Esophagus muscularis mucosa (tissue), 4 donors: ENCODE measurements around the gene ASXL1. TPM values are rescaled to one million over a fixed set of nuclear protein-coding genes. Genes with fewer than 3 reads are reported as not detected.
A peak's percentile ranks its signal among the peaks of the same experiment; 100 is the strongest.

Source experiments
- DNase-seq: peaks from one replicate; pipeline ENCODE4 v3.0.0-alpha.2; 2017; ENCODE audit errors: extremely low spot score
- H3K27ac ChIP-seq, 4 donors: fragments of 200-600 bp; sonication (generic); replicated peaks in 1 of 4; 1 replicate in 3 of 4; 2 replicates in 1 of 4; pipeline ENCODE4 v1.5.1; 2016 to 2019; ENCODE audit warnings: mild to moderate bottlenecking in 1 of 4
- H3K27me3 ChIP-seq, 4 donors: fragments of 200-600 bp; sonication (generic); one replicate each; pipeline versions ENCODE4 v1.5.1 to v1.6.0; 2016 to 2019
- H3K36me3 ChIP-seq, 4 donors: fragments of 200-600 bp; sonication (generic); one replicate each; pipeline ENCODE4 v1.5.1; 2016 to 2019
- H3K4me1 ChIP-seq, 4 donors: fragments of 200-600 bp; sonication (generic); one replicate each; pipeline ENCODE4 v1.5.1; 2016 to 2019
- H3K4me3 ChIP-seq, 4 donors: fragments of 200-600 bp; sonication (generic); 1 replicate in 2 of 4; 2 replicates in 2 of 4; pipeline ENCODE4 v1.5.1; 2016 to 2019; ENCODE audit warnings: mild to moderate bottlenecking in 4 of 4, moderate library complexity in 1 of 4
- H3K9me3 ChIP-seq, 4 donors: fragments of 200-600 bp; sonication (generic); 1 replicate in 3 of 4; 2 replicates in 1 of 4; pipeline ENCODE4 v1.5.1; 2016 to 2019
- CTCF ChIP-seq, 3 experiments: fragments of 200-600 bp in 2 of 3; fragments of 450-650 bp in 1 of 3; sonication (generic) in 2 of 3; IDR thresholded peaks; one replicate each; pipeline ENCODE4 v1.5.1; 2017 to 2019; ENCODE audit warnings: antibody characterized with exemption in 3 of 3, mild to moderate bottlenecking in 2 of 3, moderate library complexity in 1 of 3
- EP300 ChIP-seq: sonication (generic); formaldehyde crosslinking; IDR thresholded peaks from one replicate; pipeline ENCODE4 v1.6.1; 2017; ENCODE audit warnings: antibody characterized with exemption
- POLR2A ChIP-seq: fragments of 450-650 bp; IDR thresholded peaks from one replicate; pipeline ENCODE4 v1.6.1; 2017; ENCODE audit warnings: antibody characterized with exemption, moderate library complexity, mild to moderate bottlenecking, low read depth
- POLR2AphosphoS5 ChIP-seq, 2 donors: sonication (generic); formaldehyde crosslinking; IDR thresholded peaks; one replicate each; pipeline ENCODE4 v1.6.1; 2017; ENCODE audit warnings: antibody characterized with exemption in 2 of 2
- WGBS: methylation state at CpG from one replicate; pipeline ENCODE4 v1.1.5; 2018; 5-methylcytosine and 5-hydroxymethylcytosine counted together
- intact Hi-C: fragments of 100-400 bp; cut with DNase I; formaldehyde crosslinking; loops from one replicate; pipeline ENCODE4 v1.15.1; 2023
- total RNA-seq, 4 donors: library from RNA; depleted of rRNA; stranded (reverse); fragments of >200 nt; gene quantifications; one replicate each; pipeline versions ENCODE4 v1.1.0 to v1.2.1, GENCODE V29; 2016

The ASXL1 gene
- total RNA-seq, 4 donors from 2014 or later, result 56.5 to 66.7 (median 61.8) TPM

GRCh38 chr20:32356622-32357374 lies 1.3 kb upstream of the ASXL1 start:
- H3K9me3 ChIP-seq, result no peaks in the 10 kb centered on the region
- no peaks in the 10 kb centered on the region for H3K27me3 ChIP-seq
- intact Hi-C loops, result loop anchor here (5.0 to 10.0 kb wide), 3 partner anchors 98 to 149 kb away; partner anchors contain the start of genes PLAGL2 and POFUT1
- 23% methylated on average over 13 of the region's 13 CpGs for WGBS
- peak overlapping the region; percentile 95 to 98 (median 97) for H3K27ac ChIP-seq
- DNase-seq, result no peak
- H3K36me3 ChIP-seq, result no peaks in the 10 kb centered on the region
- peak overlapping the region; percentile 86 to 98 (median 90) for H3K4me3 ChIP-seq
- TF ChIP-seq EP300 (no peak), POLR2AphosphoS5 (IDR thresholded peaks at IDR 0.05) (no peak), CTCF (IDR thresholded peaks at IDR 0.05) (no peak), POLR2A (no peak)
- H3K4me1 ChIP-seq, result peaks cover 22 to 61% (median 45%) of the 10 kb centered on the region in 4 donors

DNA sequence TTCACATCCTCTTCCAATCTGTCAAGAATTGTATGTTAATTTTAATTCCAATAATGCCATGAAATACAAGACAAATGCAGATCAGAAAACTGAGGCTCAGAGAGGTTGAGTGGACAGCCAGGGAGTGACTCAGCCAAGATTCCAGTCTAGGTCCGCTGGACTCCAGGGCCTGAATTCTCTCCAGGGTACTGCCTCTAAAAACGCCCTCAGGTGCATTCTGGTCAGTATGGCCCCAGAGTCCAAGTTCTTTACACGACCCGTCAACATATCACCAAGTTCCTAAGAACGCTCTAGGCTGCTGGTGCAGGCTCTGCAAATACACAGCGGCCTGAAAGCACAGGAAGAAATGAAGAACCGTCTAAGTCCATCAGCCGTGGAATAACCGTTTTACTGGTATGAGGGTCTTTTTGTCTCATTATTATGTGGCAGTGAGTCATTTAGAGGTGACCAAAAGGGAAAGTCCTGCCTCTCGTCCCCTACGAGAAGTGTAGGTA lies 709 bp upstream of the ASXL1 start:
- peak overlapping the region; percentile 86 to 98 (median 90) for H3K4me3 ChIP-seq
- WGBS, result 0% methylated on average over 10 of the region's 11 CpGs
- H3K27ac ChIP-seq, result peak overlapping the region; percentile 95 to 98 (median 97)
- H3K4me1 ChIP-seq, result peaks cover 23 to 67% (median 51%) of the 10 kb centered on the region in 4 donors
- H3K27me3 ChIP-seq, result no peaks in the 10 kb centered on the region
- H3K9me3 ChIP-seq, result no peaks in the 10 kb centered on the region
- intact Hi-C loops, result loop anchor here (5.0 to 10.0 kb wide), 3 partner anchors 97 to 150 kb away; partner anchors contain the start of genes PLAGL2 and POFUT1
- DNase-seq, result no peak
- TF ChIP-seq POLR2AphosphoS5 (IDR thresholded peaks at IDR 0.05) (no peak), EP300 (no peak), CTCF (IDR thresholded peaks at IDR 0.05) (no peak), POLR2A (no peak)
- H3K36me3 ChIP-seq, result no peaks in the 10 kb centered on the region

DNA sequence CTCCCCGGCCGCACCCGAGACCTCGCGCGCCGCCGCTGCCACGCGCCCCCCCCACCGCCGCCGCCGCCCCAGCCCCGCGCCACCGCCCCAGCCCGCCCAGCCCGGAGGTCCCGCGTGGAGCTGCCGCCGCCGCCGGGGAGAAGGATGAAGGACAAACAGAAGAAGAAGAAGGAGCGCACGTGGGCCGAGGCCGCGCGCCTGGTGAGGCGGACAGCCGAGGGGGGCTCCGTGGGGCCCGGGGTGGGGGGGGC lies 426 bp downstream of the ASXL1 start:
- H3K27me3 ChIP-seq, result no peaks in the 10 kb centered on the region
- peak overlapping the region; percentile 86 to 98 (median 90) for H3K4me3 ChIP-seq
- H3K27ac ChIP-seq, result peak overlapping the region; percentile 95 to 98 (median 97)
- DNase-seq, result no peak
- intact Hi-C loops, result loop anchor here (5.0 to 10.0 kb wide), 3 partner anchors 96 to 151 kb away; partner anchors contain the start of genes PLAGL2 and POFUT1
- no peak for TF ChIP-seq EP300
- TF ChIP-seq POLR2AphosphoS5 (IDR thresholded peaks at IDR 0.05), result no peak
- WGBS, result no CpG with 5 or more reads among the region's 35 CpGs
- H3K36me3 ChIP-seq, result no peaks in the 10 kb centered on the region
- H3K4me1 ChIP-seq, result peaks cover 28 to 78% (median 63%) of the 10 kb centered on the region in 4 donors
- no peaks in the 10 kb centered on the region for H3K9me3 ChIP-seq

- Histone ChIP-seq H3K27me3 (no peaks in the 10 kb centered on the region), H3K4me1 (peaks cover 30 to 83% (median 68%) of the 10 kb centered on the region in 4 donors), H3K36me3 (no peaks in the 10 kb centered on the region), H3K4me3 (peak overlapping the region; percentile 86 to 98 (median 90)), H3K9me3 (no peaks in the 10 kb centered on the region), H3K27ac (peak overlapping the region; percentile 95 to 98 (median 97))
- WGBS, result 2% methylated on average over 8 of the region's 46 CpGs
- no peak for DNase-seq
- intact Hi-C loops, result loop anchor here (5.0 to 10.0 kb wide), 3 partner anchors 96 to 152 kb away; partner anchors contain the start of genes PLAGL2 and POFUT1
- no peak for TF ChIP-seq EP300
- TF ChIP-seq POLR2A, result peak; percentile 50
- peak; percentile 23 to 66 for TF ChIP-seq POLR2AphosphoS5 (IDR thresholded peaks at IDR 0.05)
- TF ChIP-seq CTCF (IDR thresholded peaks at IDR 0.05), result no peak
Measured at GRCh38 chr20:32358883-32359632, 927 bp downstream of the ASXL1 start.
